Nephron progenitor cell (in vitro differentiated cells): ENCODE results near the gene TPX2.

ENCODE experiments used
- DNase-seq: peaks from one replicate; pipeline ENCODE4 v3.0.0; 2021
- H3K27ac Mint-ChIP-seq: 2 replicates; pipeline ENCODE4 v1.8.0; 2021; ENCODE audit warnings: mild to moderate bottlenecking, moderate library complexity, mixed read lengths
- H3K27me3 Mint-ChIP-seq: 2 replicates; pipeline ENCODE4 v1.8.0; 2021; ENCODE audit warnings: mild to moderate bottlenecking, low read depth, mixed read lengths; ENCODE audit not compliant: poor library complexity
- H3K36me3 Mint-ChIP-seq: 2 replicates; pipeline ENCODE4 v1.8.0; 2021; ENCODE audit warnings: low read depth, mixed read lengths
- H3K4me1 Mint-ChIP-seq: 2 replicates; pipeline ENCODE4 v1.8.0; 2021; ENCODE audit warnings: mixed read lengths
- H3K4me3 Mint-ChIP-seq: 2 replicates; pipeline ENCODE4 v1.8.0; 2021; ENCODE audit warnings: mild to moderate bottlenecking, moderate library complexity, mixed read lengths
- H3K9me3 Mint-ChIP-seq: 2 replicates; pipeline ENCODE4 v1.8.0; 2021; ENCODE audit warnings: mild to moderate bottlenecking, moderate library complexity, mixed read lengths
- TF ChIP-seq, protein P1 (sequence below): fragments of 200-600 bp; sonication (generic); IDR thresholded peaks from 2 replicates; pipeline ENCODE4 v1.5.0; 2021; ENCODE audit warnings: antibody characterized with exemption

Gene TPX2

DNA sequence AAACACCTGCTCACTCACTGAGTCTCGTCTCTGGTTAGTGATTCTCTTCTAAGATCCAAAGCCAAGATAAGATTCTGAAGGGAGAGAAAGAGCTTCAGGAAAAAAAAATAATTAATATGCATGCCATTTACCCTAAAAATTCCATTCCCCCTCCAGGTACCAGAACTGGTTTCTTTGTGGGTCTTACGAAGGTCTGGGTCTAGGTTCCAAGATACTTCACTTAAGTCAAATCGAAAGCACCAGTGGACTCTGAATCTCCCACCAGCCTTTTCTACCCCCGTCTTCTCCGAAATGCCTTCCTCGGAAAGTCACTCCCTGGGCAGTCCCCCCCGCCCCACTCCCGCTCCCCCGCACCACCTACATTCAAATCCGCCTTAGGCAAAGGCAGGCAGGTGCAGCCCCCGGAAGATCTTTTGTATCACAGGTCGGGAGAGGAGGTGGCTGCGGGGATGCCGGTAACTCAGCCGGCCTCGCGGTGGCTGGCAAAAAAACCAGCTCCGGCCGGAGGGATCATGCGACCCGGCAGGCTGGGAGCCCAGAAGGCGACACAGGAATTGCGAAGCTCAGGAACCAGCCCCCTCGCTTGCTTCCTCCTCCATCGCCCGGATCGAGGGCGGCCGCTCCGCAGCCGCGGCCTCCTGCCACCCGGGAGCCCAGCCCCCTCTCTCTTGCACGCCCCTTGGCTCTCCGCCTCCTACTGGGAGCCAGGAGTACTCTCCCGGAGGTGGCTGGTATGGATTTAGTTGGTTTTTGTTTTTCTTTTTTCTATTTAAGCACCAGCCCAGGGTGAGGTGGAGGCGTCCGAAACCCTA, 16.6 kb upstream of the TPX2 start, which contains the start of gene BCL2L1:
Gene BCL2L1, minus strand, starts transcription at position 612 of the 812 bp plus-strand sequence. CDS start 650 bp downstream, outside the sequence.
- TF ChIP-seq, protein P1, sequence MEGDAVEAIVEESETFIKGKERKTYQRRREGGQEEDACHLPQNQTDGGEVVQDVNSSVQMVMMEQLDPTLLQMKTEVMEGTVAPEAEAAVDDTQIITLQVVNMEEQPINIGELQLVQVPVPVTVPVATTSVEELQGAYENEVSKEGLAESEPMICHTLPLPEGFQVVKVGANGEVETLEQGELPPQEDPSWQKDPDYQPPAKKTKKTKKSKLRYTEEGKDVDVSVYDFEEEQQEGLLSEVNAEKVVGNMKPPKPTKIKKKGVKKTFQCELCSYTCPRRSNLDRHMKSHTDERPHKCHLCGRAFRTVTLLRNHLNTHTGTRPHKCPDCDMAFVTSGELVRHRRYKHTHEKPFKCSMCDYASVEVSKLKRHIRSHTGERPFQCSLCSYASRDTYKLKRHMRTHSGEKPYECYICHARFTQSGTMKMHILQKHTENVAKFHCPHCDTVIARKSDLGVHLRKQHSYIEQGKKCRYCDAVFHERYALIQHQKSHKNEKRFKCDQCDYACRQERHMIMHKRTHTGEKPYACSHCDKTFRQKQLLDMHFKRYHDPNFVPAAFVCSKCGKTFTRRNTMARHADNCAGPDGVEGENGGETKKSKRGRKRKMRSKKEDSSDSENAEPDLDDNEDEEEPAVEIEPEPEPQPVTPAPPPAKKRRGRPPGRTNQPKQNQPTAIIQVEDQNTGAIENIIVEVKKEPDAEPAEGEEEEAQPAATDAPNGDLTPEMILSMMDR, result peak; percentile 67
- no peaks in the 10 kb centered on the region for H3K9me3 Mint-ChIP-seq
- H3K4me1 Mint-ChIP-seq, result peaks cover 49% of the 10 kb centered on the region

DNA sequence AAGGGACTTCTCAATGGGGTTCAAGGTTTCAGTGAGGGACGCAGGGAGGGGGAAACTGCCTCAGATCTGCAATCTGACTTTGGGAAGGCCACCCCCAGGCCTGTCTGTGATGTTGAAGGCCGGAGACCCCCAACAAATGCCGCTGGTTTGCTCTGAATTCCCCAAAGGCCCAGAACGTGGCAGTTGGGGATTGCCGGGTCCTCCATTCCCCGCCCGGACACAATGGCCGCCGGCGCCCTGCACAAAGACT, 16.1 kb upstream of the TPX2 start:
- Mint-ChIP-seq H3K27ac (peak overlapping the region; percentile 97), H3K9me3 (no peaks in the 10 kb centered on the region), H3K27me3 (peaks cover 3% of the 10 kb centered on the region), H3K36me3 (peaks cover 24% of the 10 kb centered on the region), H3K4me1 (peaks cover 46% of the 10 kb centered on the region), H3K4me3 (peak overlapping the region; percentile 88)
- TF ChIP-seq, protein P1, result no peak
- no peak for DNase-seq

More for the DNA sequence above, 16.6 kb upstream of the TPX2 start, which contains the start of gene BCL2L1:
- H3K36me3 Mint-ChIP-seq, result peaks cover 29% of the 10 kb centered on the region
- H3K27me3 Mint-ChIP-seq, result peaks cover 3% of the 10 kb centered on the region
- DNase-seq, result peak; percentile 77
- H3K27ac Mint-ChIP-seq, result peak within 1 kb of the TSS; percentile 97
- peak within 1 kb of the TSS; percentile 88 for H3K4me3 Mint-ChIP-seq

DNA sequence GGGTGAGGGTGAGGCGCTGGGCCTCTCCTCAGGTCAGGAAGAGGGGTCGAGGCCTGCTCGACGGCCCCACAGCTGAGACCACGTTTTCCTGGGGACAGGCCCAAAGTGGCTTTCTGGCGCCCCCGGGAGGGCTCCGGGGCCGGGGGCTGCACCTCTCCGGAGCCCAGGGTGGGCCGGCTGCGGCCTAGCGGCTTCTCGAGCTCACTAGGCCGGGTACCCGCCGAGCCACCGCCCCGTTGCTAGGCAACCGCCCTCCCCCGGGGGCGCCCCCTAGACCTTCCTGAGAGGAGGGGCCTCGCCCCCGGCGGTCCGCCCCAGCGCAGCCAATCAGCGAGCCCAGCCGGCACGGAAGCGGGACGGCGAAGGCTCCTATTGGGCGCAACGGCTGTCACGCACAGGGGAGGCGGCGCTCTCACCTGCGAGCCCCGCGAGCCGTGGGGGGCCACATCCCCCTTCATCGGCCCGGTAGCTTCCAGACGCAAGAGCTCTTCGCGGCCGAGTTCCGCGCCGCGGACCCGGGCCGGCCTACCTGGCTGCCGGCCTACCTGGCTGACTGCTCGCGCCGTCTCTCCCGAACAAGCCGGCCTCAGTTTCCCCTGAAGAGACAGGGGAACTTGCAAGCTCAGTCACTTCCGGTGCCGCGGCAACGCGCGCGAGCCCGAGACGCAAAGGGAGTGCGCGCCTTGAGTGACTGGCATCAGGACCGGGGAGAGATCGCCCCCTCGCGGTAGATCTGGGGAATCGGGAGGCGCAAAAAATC, 15.6 kb upstream of the TPX2 start:
- DNase-seq, result peak; percentile 99
- H3K27ac Mint-ChIP-seq, result peak overlapping the region; percentile 97
- peak overlapping the region; percentile 88 for H3K4me3 Mint-ChIP-seq
- peaks cover 3% of the 10 kb centered on the region for H3K27me3 Mint-ChIP-seq
- peaks cover 23% of the 10 kb centered on the region for H3K36me3 Mint-ChIP-seq
- peaks cover 46% of the 10 kb centered on the region for H3K4me1 Mint-ChIP-seq
- H3K9me3 Mint-ChIP-seq, result no peaks in the 10 kb centered on the region
- TF ChIP-seq, protein P1, result peak; percentile 95

DNA sequence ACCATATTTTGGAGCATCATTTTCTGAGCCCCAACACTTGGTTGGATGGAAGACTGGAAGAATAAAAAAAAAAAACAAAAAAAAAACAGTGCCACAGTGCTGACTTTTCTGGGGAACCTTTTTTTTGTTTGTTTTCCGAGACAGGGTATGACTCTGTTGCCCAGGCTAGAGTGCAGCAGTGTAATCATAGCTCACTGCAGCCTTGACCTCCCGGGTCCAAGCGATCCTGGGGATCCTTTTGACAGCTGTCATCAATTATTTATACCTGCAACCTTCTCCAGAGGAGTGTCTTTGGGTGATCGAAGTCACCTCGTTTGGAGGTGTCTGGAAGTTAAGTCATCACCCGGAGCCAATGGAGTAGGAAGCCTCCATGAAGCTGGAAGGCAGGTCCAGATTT, 7.8 kb upstream of the TPX2 start:
- Mint-ChIP-seq H3K36me3 (no peaks in the 10 kb centered on the region), H3K4me1 (peaks cover 18% of the 10 kb centered on the region), H3K4me3 (no peak overlapping the region), H3K27me3 (peaks cover 14% of the 10 kb centered on the region), H3K27ac (peak overlapping the region; percentile 68), H3K9me3 (no peaks in the 10 kb centered on the region)
- TF ChIP-seq, protein P1, result no peak
- no peak for DNase-seq

DNA sequence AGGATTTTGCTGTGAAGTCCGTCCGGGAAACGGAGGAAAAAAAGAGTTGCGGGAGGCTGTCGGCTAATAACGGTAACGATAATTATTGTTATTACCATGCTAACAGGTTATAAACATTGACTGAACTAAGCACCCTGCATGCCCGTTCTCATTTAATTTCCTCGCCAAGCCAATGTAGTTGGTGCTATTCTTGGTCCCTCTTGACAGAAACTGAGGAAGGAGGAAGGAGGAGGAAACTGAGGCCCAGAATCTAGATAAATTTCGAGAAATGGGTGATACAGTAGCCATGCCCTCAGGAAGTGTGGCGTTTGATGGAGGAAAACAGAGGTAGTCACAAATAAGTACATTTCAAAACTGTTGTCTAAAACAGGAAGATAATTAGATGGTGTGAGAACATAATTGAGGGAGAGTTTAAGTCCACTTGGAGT, 474 bp downstream of the TPX2 start:
- peaks cover 6% of the 10 kb centered on the region for H3K27me3 Mint-ChIP-seq
- peaks cover 9% of the 10 kb centered on the region for H3K36me3 Mint-ChIP-seq
- no peak overlapping the region for H3K27ac Mint-ChIP-seq
- H3K4me1 Mint-ChIP-seq, result no peaks in the 10 kb centered on the region
- DNase-seq, result no peak
- H3K9me3 Mint-ChIP-seq, result no peaks in the 10 kb centered on the region
- TF ChIP-seq, protein P1, result no peak
- no peak overlapping the region for H3K4me3 Mint-ChIP-seq
